Vagina (tissue), 2 donors: Measurements from ENCODE around the gene ARHGAP40.

Source experiments
- CTCF ChIP-seq, 3 experiments: fragments of 450-650 bp in 2 of 3; fragments of 200-600 bp in 1 of 3; sonication (generic) in 1 of 3; IDR thresholded peaks; one replicate each; pipeline ENCODE4 v1.5.1; 2017 to 2019; ENCODE audit warnings: antibody characterized with exemption in 3 of 3, mild to moderate bottlenecking in 2 of 3, moderate library complexity in 2 of 3
- POLR2AphosphoS5 ChIP-seq, 2 donors: sonication (generic); formaldehyde crosslinking; IDR thresholded peaks; one replicate each; pipeline ENCODE4 v1.9.0; 2017; ENCODE audit warnings: antibody characterized with exemption in 2 of 2, mild to moderate bottlenecking in 2 of 2, low read depth in 1 of 2; ENCODE audit not compliant: insufficient read depth in 1 of 2

- no peak for TF ChIP-seq POLR2AphosphoS5 (IDR thresholded peaks at IDR 0.05; ENCODE audit: insufficient read depth in 1 of 2, low read depth in 1 of 2)
- TF ChIP-seq CTCF (IDR thresholded peaks at IDR 0.05), result no peak
Measured at GRCh38 chr20:38581013-38581412, 20.6 kb upstream of the ARHGAP40 start, which contains the start of gene ADIG.
